GM12878 (cell line): ENCODE results near the gene KCTD2. TPM values are rescaled to one million over a fixed set of nuclear protein-coding genes. Genes with fewer than 3 reads are reported as not detected.

Experiments used
- ATAC-seq: fragments of 200-7000 bp; cut with Tn5 transposase; 3 replicates; pipeline ENCODE4 v1.9.1; 2020; ENCODE audit warnings: mild to moderate bottlenecking, moderate library complexity
- BruUV-seq: library from RNA; stranded (reverse); fragments of 400-500 nt; replicated peaks from 2 replicates; lab custom pipeline; 2021; lab: Mats Ljungman, UMichigan
- CTCF ChIA-PET: fragments of 300-600 bp; sonication (Branson Sonifier 250); formaldehyde crosslinking; extraction: SDS; loops from one replicate; lab custom pipeline; 2021; ENCODE audit warnings: inconsistent platforms; lab: Yijun Ruan, JAX
- POLR2A ChIA-PET: fragments of 350-600 bp; formaldehyde crosslinking; extraction: SDS; loops from one replicate; lab custom pipeline; 2021; ENCODE audit warnings: inconsistent platforms; lab: Charles Lee
- RAD21 ChIA-PET: fragments of 300-600 bp; sonication (Branson Sonifier 250); formaldehyde crosslinking; loops from one replicate; lab custom pipeline; 2023; ENCODE audit warnings: antibody characterized with exemption; ENCODE audit not compliant: unreplicated experiment; lab: Charles Lee
- SMC1A ChIA-PET: fragments of 300-600 bp; sonication (Branson Sonifier 250); formaldehyde crosslinking; loops from one replicate; lab custom pipeline; 2023; ENCODE audit not compliant: unreplicated experiment, uncharacterized antibody; lab: Charles Lee
- DNase-seq: peaks from one replicate; pipeline ENCODE4 v3.0.0-alpha.2; 2011; ENCODE audit warnings: low read depth, low spot score
- FAIRE-seq: peaks from 3 replicates; lab custom pipeline; 2011; peaks lifted over from hg19 to GRCh38; lab: Jason Lieb, UNC
- H2AFZ ChIP-seq: 2 replicates; pipeline ENCODE4 v1.6.0; 2011; ENCODE audit warnings: low read depth, low read length, control low read depth; ENCODE audit not compliant: control insufficient read depth
- H3K27ac ChIP-seq: 2 replicates; pipeline ENCODE4 v1.5.1; 2011; ENCODE audit warnings: control low read depth; ENCODE audit not compliant: control insufficient read depth, insufficient read depth
- H3K27me3 ChIP-seq, 2 experiments: replicated peaks in 1 of 2; 2 replicates each; pipeline versions ENCODE4 v1.6.0 to v1.6.1; 2011; ENCODE audit warnings: low read length in 1 of 2; ENCODE audit not compliant: control insufficient read depth in 2 of 2, insufficient read depth in 2 of 2
- H3K36me3 ChIP-seq, 2 experiments: 2 replicates each; pipeline ENCODE4 v1.5.1; 2011; ENCODE audit warnings: low read length in 1 of 2; ENCODE audit not compliant: control insufficient read depth in 2 of 2, insufficient read depth in 2 of 2
- H3K4me1 ChIP-seq: 2 replicates; pipeline ENCODE4 v1.6.1; 2011; ENCODE audit warnings: mild to moderate bottlenecking, low read length, moderate library complexity, mixed read lengths; ENCODE audit not compliant: control insufficient read depth, insufficient read depth
- H3K4me2 ChIP-seq: 2 replicates; pipeline ENCODE4 v1.6.0; 2011; ENCODE audit warnings: control low read depth; ENCODE audit not compliant: control insufficient read depth, insufficient read depth
- H3K4me3 ChIP-seq: fragments of 200-600 bp; sonication (generic); 2 replicates; pipeline ENCODE4 v1.5.1; 2016
- H3K79me2 ChIP-seq: 2 replicates; pipeline ENCODE4 v1.6.0; 2011; ENCODE audit warnings: low read length; ENCODE audit not compliant: control insufficient read depth, insufficient read depth
- H3K9ac ChIP-seq: 2 replicates; pipeline ENCODE4 v1.8.0; 2011; ENCODE audit warnings: low read length, control low read depth, mixed read lengths; ENCODE audit not compliant: control insufficient read depth, insufficient read depth
- H3K9me3 ChIP-seq: replicated peaks from 3 replicates; pipeline ENCODE4 v1.5.1; 2011; ENCODE audit warnings: mild to moderate bottlenecking, low read length; ENCODE audit not compliant: control insufficient read depth, insufficient read depth
- H4K20me1 ChIP-seq: 2 replicates; pipeline ENCODE4 v1.6.0; 2011; ENCODE audit not compliant: control insufficient read depth, insufficient read depth
- CREB1 ChIP-seq: IDR thresholded peaks from 2 replicates; pipeline ENCODE4 v1.6.1; 2012; ENCODE audit warnings: low read depth, mild to moderate bottlenecking, inconsistent platforms
- EED ChIP-seq: sonication (generic); IDR thresholded peaks from 2 replicates; pipeline ENCODE4 v1.6.1; 2016; ENCODE audit warnings: antibody characterized with exemption, low read depth
- HDAC2 ChIP-seq: fragments of 200-600 bp; sonication (generic); IDR thresholded peaks from 2 replicates; pipeline ENCODE4 v1.6.1; 2017
- IKZF1 ChIP-seq: fragments of 450-650 bp; conservative IDR thresholded peaks from 2 replicates; pipeline ENCODE4 v1.6.1; 2017; ENCODE audit warnings: antibody characterized with exemption, mild to moderate bottlenecking
- JUNB ChIP-seq: IDR thresholded peaks from 2 replicates; pipeline ENCODE4 v1.6.1; 2016; ENCODE audit warnings: antibody characterized with exemption, mild to moderate bottlenecking
- MTA2 ChIP-seq: fragments of 450-650 bp; IDR thresholded peaks from 2 replicates; pipeline ENCODE4 v1.6.1; 2016; ENCODE audit warnings: low read depth, mild to moderate bottlenecking, moderate library complexity
- MYC ChIP-seq: IDR thresholded peaks from 2 replicates; pipeline ENCODE4 v1.6.1; 2011; ENCODE audit warnings: mild to moderate bottlenecking, low read length, moderate library complexity, inconsistent platforms; ENCODE audit not compliant: insufficient read depth, insufficient replicate concordance, insufficient read length, severe bottlenecking
- POLR2AphosphoS2 ChIP-seq: IDR thresholded peaks from 2 replicates; pipeline ENCODE4 v1.6.1; 2011; ENCODE audit warnings: low read depth, mild to moderate bottlenecking, low read length, improper control_type of control experiment, moderate library complexity
- RB1 ChIP-seq: fragments of 450-650 bp; formaldehyde crosslinking; IDR thresholded peaks from 2 replicates; pipeline ENCODE4 v1.6.1; 2017; ENCODE audit warnings: mild to moderate bottlenecking, borderline replicate concordance
- SUPT20H ChIP-seq: IDR thresholded peaks from 2 replicates; pipeline ENCODE4 v1.6.1; 2011; ENCODE audit warnings: low read depth, mild to moderate bottlenecking, low read length, moderate library complexity, borderline replicate concordance; ENCODE audit not compliant: control insufficient read depth
- YY1 ChIP-seq: IDR thresholded peaks from 2 replicates; pipeline ENCODE4 v1.6.1; 2011; ENCODE audit warnings: low read depth, mild to moderate bottlenecking, low read length
- ZNF217 ChIP-seq: fragments of 450-650 bp; IDR thresholded peaks from 2 replicates; pipeline ENCODE4 v1.6.1; 2017; ENCODE audit warnings: antibody characterized with exemption, mild to moderate bottlenecking
- ZSCAN29 ChIP-seq: fragments of 450-650 bp; IDR thresholded peaks from 2 replicates; pipeline ENCODE4 v1.6.1; 2017; ENCODE audit warnings: mild to moderate bottlenecking, moderate library complexity
- WGBS: methylation state at CpG from one replicate; pipeline ENCODE4 v1.1.6; 2016; ENCODE audit warnings: low lambda C conversion rate; ENCODE audit not compliant: insufficient replicate concordance, insufficient coverage; ENCODE audit errors: missing lambda C conversion rate; 5-methylcytosine and 5-hydroxymethylcytosine counted together
- in situ Hi-C: fragments of 300-500 bp; cut with MboI; formaldehyde crosslinking; loops from 9 replicates; pipeline ENCODE4 v1.14.3; 2018; ENCODE audit warnings: mixed read lengths
- intact Hi-C: fragments of 100-400 bp; cut with micrococcal nuclease; formaldehyde crosslinking; loops from one replicate; pipeline ENCODE4 v1.14.2; 2022; ENCODE audit not compliant: unreplicated experiment
- polyA plus RNA-seq, 11 experiments: library from polyadenylated mRNA; depleted of rRNA in 4 of 11; unstranded in 6 of 11; stranded (reverse) in 5 of 11; fragments of >200 nt; fragmentation: Nextera tagmentation in 4 of 11; fragmentation: Illumina TruSeq in 1 of 11; extraction: Ambion mirVana in 4 of 11; extraction: Trizol in 1 of 11; gene quantifications; 1 replicate in 1 of 11; 2 replicates in 10 of 11; pipeline versions ENCODE4 v1.2.1 to v1.2.3, GENCODE V29; 2011 to 2016; ENCODE audit warnings: inconsistent platforms in 2 of 11, missing spikeins in 2 of 11, low read depth in 1 of 11
- total RNA-seq, 4 experiments: library from RNA; depleted of rRNA in 3 of 4; stranded (reverse); fragments of >200 nt in 3 of 4; fragmentation: Illumina TruSeq in 1 of 4; extraction: Trizol in 1 of 4; gene quantifications; 2 replicates each; pipeline versions ENCODE4 v1.2.1 to v1.2.3, GENCODE V29; 2013 to 2021
- TF ChIP-seq, protein P1 (sequence below): IDR thresholded peaks from 2 replicates; pipeline ENCODE4 v1.6.1; 2012; ENCODE audit warnings: low read depth, low read length, improper control_type of control experiment
- TF ChIP-seq, protein P2 (sequence below): IDR thresholded peaks from 2 replicates; pipeline ENCODE4 v1.6.1; 2011; ENCODE audit warnings: borderline replicate concordance, low read depth, mild to moderate bottlenecking, moderate library complexity, mixed read lengths, low read length; ENCODE audit not compliant: insufficient read depth; ENCODE audit errors: extremely low read length
- TF ChIP-seq, protein P3 (sequence below): IDR thresholded peaks from 2 replicates; pipeline ENCODE4 v1.6.1; 2011; ENCODE audit warnings: low read depth, low read length, improper control_type of control experiment, borderline replicate concordance

KCTD2 gene
- total and polyA plus RNA-seq, 10 of the 15 experiments (the other 5 are each of a cell fraction or from before 2014, with no cell fraction given), result 1.5 to 27.5 (median 13.7) TPM

DNA sequence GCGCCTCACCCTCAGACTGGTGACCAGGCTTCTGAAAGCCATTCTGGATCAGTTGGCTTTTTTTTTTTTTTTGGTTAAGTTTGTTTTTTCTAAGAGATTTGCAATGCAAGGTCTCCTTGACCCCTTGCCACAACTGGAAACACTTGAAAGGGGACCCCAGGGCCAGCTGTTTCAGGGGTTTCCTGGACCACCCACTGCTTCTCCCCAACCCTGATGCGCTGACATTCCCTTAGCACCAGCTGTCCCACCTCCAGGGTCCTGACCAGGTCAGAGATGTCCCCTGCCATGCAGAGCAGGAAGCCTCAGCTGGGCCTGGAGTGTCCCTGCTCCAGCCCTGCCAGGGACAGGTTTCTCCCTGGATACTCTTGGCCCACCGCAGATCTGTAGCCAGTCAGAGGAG lies 42.7 kb upstream of the KCTD2 start:
- no peaks in the 10 kb centered on the region; the same call in 1 of the 2 replicates for H3K4me1 ChIP-seq
- H3K4me2 ChIP-seq, result no peak overlapping the region
- no peak overlapping the region for H3K4me3 ChIP-seq
- no peaks in the 10 kb centered on the region for H3K36me3 ChIP-seq
- no TSS peak for BruUV-seq
- no peak overlapping the region for H3K9ac ChIP-seq
- CTCF ChIA-PET, result interaction anchor here (6.2 kb wide), 1 partner anchor 43 kb away, joined by 56 read pairs; no protein-coding TSS in a partner anchor
- DNase-seq, result no peak
- no peaks in the 10 kb centered on the region for H3K27me3 ChIP-seq
- no peaks in the 10 kb centered on the region for H4K20me1 ChIP-seq
- TF ChIP-seq YY1 (no peak), IKZF1 (no peak), RB1 (no peak), MYC (no peak), JUNB (no peak), EED (no peak), ZNF217 (no peak), MTA2 (no peak), ZSCAN29 (no peak), SUPT20H (no peak), HDAC2 (no peak), POLR2AphosphoS2 (no peak), CREB1 (no peak)
- TF ChIP-seq, protein P1, sequence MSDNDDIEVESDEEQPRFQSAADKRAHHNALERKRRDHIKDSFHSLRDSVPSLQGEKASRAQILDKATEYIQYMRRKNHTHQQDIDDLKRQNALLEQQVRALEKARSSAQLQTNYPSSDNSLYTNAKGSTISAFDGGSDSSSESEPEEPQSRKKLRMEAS, result no peak
- TF ChIP-seq, protein P2, sequence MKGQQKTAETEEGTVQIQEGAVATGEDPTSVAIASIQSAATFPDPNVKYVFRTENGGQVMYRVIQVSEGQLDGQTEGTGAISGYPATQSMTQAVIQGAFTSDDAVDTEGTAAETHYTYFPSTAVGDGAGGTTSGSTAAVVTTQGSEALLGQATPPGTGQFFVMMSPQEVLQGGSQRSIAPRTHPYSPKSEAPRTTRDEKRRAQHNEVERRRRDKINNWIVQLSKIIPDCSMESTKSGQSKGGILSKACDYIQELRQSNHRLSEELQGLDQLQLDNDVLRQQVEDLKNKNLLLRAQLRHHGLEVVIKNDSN, result no peak
- TF ChIP-seq, protein P3, sequence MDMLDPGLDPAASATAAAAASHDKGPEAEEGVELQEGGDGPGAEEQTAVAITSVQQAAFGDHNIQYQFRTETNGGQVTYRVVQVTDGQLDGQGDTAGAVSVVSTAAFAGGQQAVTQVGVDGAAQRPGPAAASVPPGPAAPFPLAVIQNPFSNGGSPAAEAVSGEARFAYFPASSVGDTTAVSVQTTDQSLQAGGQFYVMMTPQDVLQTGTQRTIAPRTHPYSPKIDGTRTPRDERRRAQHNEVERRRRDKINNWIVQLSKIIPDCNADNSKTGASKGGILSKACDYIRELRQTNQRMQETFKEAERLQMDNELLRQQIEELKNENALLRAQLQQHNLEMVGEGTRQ, result no peak
- no peak for FAIRE-seq
- no peaks in the 10 kb centered on the region for H3K9me3 ChIP-seq
- intact Hi-C loops, result no loop called here
- RAD21 ChIA-PET, result interaction anchor here (1.0 to 4.4 kb wide), 2 partner anchors 42 to 46 kb away, joined by 3 to 39 read pairs; no protein-coding TSS in a partner anchor
- H2AFZ ChIP-seq, result no peak overlapping the region
- H3K79me2 ChIP-seq, result no peaks in the 10 kb centered on the region
- WGBS, result 66% methylated on average over 3 of the region's 3 CpGs
- no peak for ATAC-seq
- SMC1A ChIA-PET, result interaction anchor here (0.9 kb wide), 1 partner anchor 43 kb away, joined by 3 read pairs; no protein-coding TSS in a partner anchor
- no peak overlapping the region for H3K27ac ChIP-seq
- in situ Hi-C loops, result no loop called here
- POLR2A ChIA-PET, result no interaction called here
